GM12891 (cell line): ENCODE results near the gene CPA1.

Experiments used
- POLR2A ChIP-seq: IDR thresholded peaks from 2 replicates; pipeline ENCODE4 v1.6.1; 2011; ENCODE audit warnings: low read depth, low read length, control low read depth
- TAF1 ChIP-seq: IDR thresholded peaks from 2 replicates; pipeline ENCODE4 v1.6.1; 2011; ENCODE audit warnings: low read depth, low read length, control low read depth

GRCh38 chr7:130400120-130400572 is 19.9 kb downstream of the CPA1 start:
- TF ChIP-seq POLR2A (no peak), TAF1 (no peak)
